HL-60 (cell line): Measurements from ENCODE around the gene DUSP22.

Source experiments
- DNase-seq, 2 experiments: peaks; one replicate each; pipeline ENCODE4 v3.0.0-alpha.2; 2010 to 2020; ENCODE audit warnings: low read depth in 1 of 2, low spot score in 1 of 2
- H3K27ac ChIP-seq: fragments of 250-450 bp; sonication (Bioruptor Pico); replicated peaks from 2 replicates; pipeline ENCODE4 v1.5.1; 2020; ENCODE audit warnings: mild to moderate bottlenecking, moderate library complexity
- H3K27me3 ChIP-seq: fragments of 250-450 bp; sonication (Bioruptor Pico); 2 replicates; pipeline ENCODE4 v1.5.1; 2021; ENCODE audit warnings: mild to moderate bottlenecking, moderate library complexity; ENCODE audit not compliant: insufficient read depth, poor library complexity, severe bottlenecking
- H3K4me3 ChIP-seq: replicated peaks from 2 replicates; pipeline ENCODE4 v1.5.1; 2011; ENCODE audit warnings: mild to moderate bottlenecking, control low read depth, low read length; ENCODE audit not compliant: insufficient read depth
- CTCF ChIP-seq: IDR thresholded peaks from one replicate; pipeline ENCODE4 v1.5.1; 2011; ENCODE audit warnings: low read length, control low read depth, inconsistent platforms; ENCODE audit not compliant: insufficient read depth
- GABPA ChIP-seq: IDR thresholded peaks from 2 replicates; pipeline ENCODE4 v1.6.1; 2012; ENCODE audit warnings: low read depth
- POLR2AphosphoS5 ChIP-seq: IDR thresholded peaks from 2 replicates; pipeline ENCODE4 v1.6.1; 2012; ENCODE audit warnings: low read depth
- REST ChIP-seq: IDR thresholded peaks from 2 replicates; pipeline ENCODE4 v1.6.1; 2012; ENCODE audit warnings: low read depth; ENCODE audit not compliant: insufficient replicate concordance
- SPI1 ChIP-seq: IDR thresholded peaks from 2 replicates; pipeline ENCODE4 v1.6.1; 2012; ENCODE audit warnings: low read depth, mild to moderate bottlenecking, borderline replicate concordance

DUSP22 gene

GRCh38 chr6:372336-372911, 80.1 kb downstream of the DUSP22 start:
- Histone ChIP-seq H3K27me3 (no peaks in the 10 kb centered on the region), H3K27ac (no peak overlapping the region)
- TF ChIP-seq GABPA, result no peak
- TF ChIP-seq CTCF, result no peak
- 0 out of 2 replicates have a peak, but pooled peaks have one; percentile 17 for TF ChIP-seq SPI1
- no peak for TF ChIP-seq REST

GRCh38 chr6:373031-373430, 80.7 kb downstream of the DUSP22 start:
- H3K27me3 ChIP-seq, result no peaks in the 10 kb centered on the region
- DNase-seq, result no peak
- no peak overlapping the region for H3K4me3 ChIP-seq
- no peak overlapping the region for H3K27ac ChIP-seq
- TF ChIP-seq GABPA (no peak), SPI1 (no peak), POLR2AphosphoS5 (no peak), CTCF (no peak), REST (no peak)

More at GRCh38 chr6:372336-372911, 80.1 kb downstream of the DUSP22 start:
- no peak overlapping the region for H3K4me3 ChIP-seq
- peak in 1 of 2 experiments; percentile 7 for DNase-seq

GRCh38 chr6:373773-374724, 81.8 kb downstream of the DUSP22 start:
- Histone ChIP-seq H3K4me3 (no peak overlapping the region), H3K27ac (no peak overlapping the region), H3K27me3 (peaks cover 8% of the 10 kb centered on the region)
- no peak for DNase-seq
- TF ChIP-seq GABPA (no peak), POLR2AphosphoS5 (no peak), SPI1 (no peak), REST (no peak), CTCF (no peak)
